Ecto neural progenitor cell (in vitro differentiated cells): ENCODE measurements around the gene RPL19.

Experiments used
- DNase-seq: peaks from one replicate; pipeline ENCODE4 v3.0.0-alpha.2; 2018; ENCODE audit warnings: low spot score

Gene RPL19

GRCh38 chr17:39197380-39198185, 2.5 kb upstream of the RPL19 start, which contains the start of gene CACNB1:
TSS of gene CACNB1 (minus strand) at chr17:39197669. CDS start at chr17:39197495, 174 bp downstream.
- DNase-seq = peak; percentile 95

- no peak for DNase-seq
Measured at GRCh38 chr17:39198186-39198566, 1.9 kb upstream of the RPL19 start.

GRCh38 chr17:39199820-39200069, 338 bp upstream of the RPL19 start:
- peak; percentile 94 for DNase-seq

GRCh38 chr17:39200957-39201510, 951 bp downstream of the RPL19 start:
- DNase-seq = no peak

GRCh38 chr17:39204245-39204644, 4.2 kb downstream of the RPL19 start:
- DNase-seq = no peak

- no peak for DNase-seq
Measured at GRCh38 chr17:39205112-39205526, 5.0 kb downstream of the RPL19 start.

GRCh38 chr17:39208136-39208535, 8.1 kb downstream of the RPL19 start:
- no peak for DNase-seq

- no peak for DNase-seq
Measured at GRCh38 chr17:39208893-39209292, 8.8 kb downstream of the RPL19 start.

GRCh38 chr17:39209317-39210092, 9.4 kb downstream of the RPL19 start:
- no peak for DNase-seq

- no peak for DNase-seq
Measured at GRCh38 chr17:39210093-39210434, 10.0 kb downstream of the RPL19 start.

- no peak for DNase-seq
Measured at GRCh38 chr17:39212195-39212810, 12.2 kb downstream of the RPL19 start.

- no peak for DNase-seq
Measured at GRCh38 chr17:39212841-39213480, 12.9 kb downstream of the RPL19 start.

GRCh38 chr17:39213852-39214251, 13.8 kb downstream of the RPL19 start:
- DNase-seq = no peak

- no peak for DNase-seq
Measured at GRCh38 chr17:39217734-39218369, 17.8 kb downstream of the RPL19 start.

- no peak for DNase-seq
Measured at GRCh38 chr17:39218906-39219305, 18.8 kb downstream of the RPL19 start.

- DNase-seq = no peak
Measured at GRCh38 chr17:39219647-39220154, 19.6 kb downstream of the RPL19 start.

GRCh38 chr17:39221572-39221971, 21.5 kb downstream of the RPL19 start:
- no peak for DNase-seq

- DNase-seq = no peak
Measured at GRCh38 chr17:39222151-39222550, 22.1 kb downstream of the RPL19 start.

GRCh38 chr17:39222866-39223834, 23.1 kb downstream of the RPL19 start:
- DNase-seq = peak; percentile 53
